ENCODE measurements around the gene NDUFS7. TPM values are rescaled to one million over a fixed set of nuclear protein-coding genes. Genes with fewer than 3 reads are reported as not detected.

Gene NDUFS7
- total RNA-seq, 3 donors from 2014 or later = 118 to 160 (median 148) TPM

DNA sequence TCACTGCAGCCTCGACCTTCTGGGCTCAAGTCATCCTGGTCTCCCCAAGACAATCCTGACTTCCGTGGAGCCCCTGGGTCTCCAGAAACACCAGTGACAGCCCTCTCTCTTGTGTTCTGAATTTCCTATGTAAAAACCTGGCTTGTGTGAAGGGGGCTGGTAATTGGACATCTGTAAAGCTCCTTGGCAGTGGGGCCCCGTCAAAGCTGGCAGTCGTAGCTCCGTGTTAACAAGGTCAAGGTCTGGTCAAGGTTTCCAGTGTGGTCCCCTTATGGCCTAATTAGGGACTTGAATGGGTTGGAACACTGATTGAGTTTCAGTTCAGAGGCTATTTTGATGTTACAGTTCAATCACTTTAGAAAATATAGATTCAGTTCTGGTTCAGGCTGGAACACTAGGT is 32.8 kb upstream of the NDUFS7 start:
- no peak for TF ChIP-seq CTCF (IDR thresholded peaks at IDR 0.05)
- ATAC-seq = no peak
- intact Hi-C loops (cut with DNase I, micrococcal nuclease) = no loop called here

DNA sequence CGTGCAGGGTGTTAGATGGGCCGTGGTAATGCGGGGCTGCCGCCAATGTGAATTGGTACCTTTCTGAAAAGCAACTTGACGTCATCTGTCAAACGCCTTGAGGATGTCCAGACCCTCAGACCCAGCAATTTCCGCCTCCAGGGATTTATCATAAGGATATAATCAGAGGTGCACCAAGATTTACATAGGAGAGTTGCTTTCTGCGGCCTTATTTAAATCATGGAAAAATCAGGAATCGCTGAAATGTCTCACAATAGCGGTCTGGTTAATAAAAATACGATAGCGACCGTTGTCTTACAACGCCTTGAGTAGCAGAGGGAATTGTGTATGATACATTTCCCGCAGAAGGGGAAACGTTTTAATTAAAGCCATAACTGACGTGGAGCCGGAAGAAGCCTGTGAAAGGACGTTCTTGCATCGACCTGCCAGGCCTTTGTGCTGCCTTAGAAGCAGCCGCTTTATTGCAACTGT is 32.3 kb upstream of the NDUFS7 start:
- intact Hi-C loops (cut with DNase I, micrococcal nuclease) = no loop called here
- Histone ChIP-seq H3K36me3 (ENCODE audit: low read depth) (no peaks in the 10 kb centered on the region), H3K4me3 (no peak overlapping the region), H3K4me1 (ENCODE audit: low read depth) (peaks cover 6% of the 10 kb centered on the region), H3K9me3 (no peaks in the 10 kb centered on the region)
- DNase-seq (no peak), ATAC-seq (no peak)
- no peak for TF ChIP-seq CTCF (IDR thresholded peaks at IDR 0.05)

More for the DNA sequence above, 32.8 kb upstream of the NDUFS7 start:
- Histone ChIP-seq H3K4me3 (no peak overlapping the region), H3K36me3 (ENCODE audit: low read depth) (no peaks in the 10 kb centered on the region), H3K9me3 (no peaks in the 10 kb centered on the region), H3K4me1 (ENCODE audit: low read depth) (peaks cover 2% of the 10 kb centered on the region)
- no peak for DNase-seq

- intact Hi-C loops (cut with DNase I, micrococcal nuclease) = no loop called here
Measured at GRCh38 chr19:1353144-1353543, 30.6 kb upstream of the NDUFS7 start.

GRCh38 chr19:1354970-1355567 is 28.6 kb upstream of the NDUFS7 start:
- intact Hi-C loops (cut with DNase I, micrococcal nuclease) = no loop called here
- peaks cover 10% of the 10 kb centered on the region for H3K4me1 ChIP-seq (ENCODE audit: low read depth)
- peak; percentile 17 for ATAC-seq

More at GRCh38 chr19:1353144-1353543, 30.6 kb upstream of the NDUFS7 start:
- no peak for ATAC-seq
- Histone ChIP-seq H3K9me3 (no peaks in the 10 kb centered on the region), H3K4me3 (no peak overlapping the region), H3K36me3 (ENCODE audit: low read depth) (no peaks in the 10 kb centered on the region), H3K4me1 (ENCODE audit: low read depth) (peaks cover 10% of the 10 kb centered on the region)
- DNase-seq = no peak
- TF ChIP-seq CTCF (IDR thresholded peaks at IDR 0.05) = no peak

GRCh38 chr19:1355568-1356507 is 27.9 kb upstream of the NDUFS7 start:
- intact Hi-C loops (cut with DNase I, micrococcal nuclease) = no loop called here

More at GRCh38 chr19:1354970-1355567, 28.6 kb upstream of the NDUFS7 start:
- H3K36me3 ChIP-seq (ENCODE audit: low read depth) = no peaks in the 10 kb centered on the region
- no peak for DNase-seq
- TF ChIP-seq CTCF (IDR thresholded peaks at IDR 0.05) = no peak
- peak overlapping the region; percentile 64 for H3K4me3 ChIP-seq
- H3K9me3 ChIP-seq = no peaks in the 10 kb centered on the region

More at GRCh38 chr19:1355568-1356507, 27.9 kb upstream of the NDUFS7 start:
- H3K4me1 ChIP-seq (ENCODE audit: low read depth) = peaks cover 10% of the 10 kb centered on the region
- no peak for TF ChIP-seq CTCF (IDR thresholded peaks at IDR 0.05)
- ATAC-seq (peak; percentile 20), DNase-seq (peak in 1 of 3 donors; percentile 55)
- H3K36me3 ChIP-seq (ENCODE audit: low read depth) = no peaks in the 10 kb centered on the region
- no peaks in the 10 kb centered on the region for H3K9me3 ChIP-seq
- no peak overlapping the region for H3K4me3 ChIP-seq

Data from mucosa of descending colon (tissue), 3 donors.